IMR-90 (cell line): Measurements from ENCODE around the gene PPP1R9A. TPM values are rescaled to one million over a fixed set of nuclear protein-coding genes. Genes with fewer than 3 reads are reported as not detected.

Experiments
- ATAC-seq: fragments of 200-7000 bp; cut with Tn5 transposase; 2 replicates; pipeline ENCODE4 v1.9.1; 2020; ENCODE audit warnings: low read depth, mild to moderate bottlenecking, moderate library complexity
- BruUV-seq: library from RNA; stranded (reverse); fragments of 400-500 nt; replicated peaks from 2 replicates; lab custom pipeline; 2021; lab: Mats Ljungman, UMichigan
- CTCF ChIA-PET: fragments of 300-600 bp; formaldehyde crosslinking; extraction: SDS; loops from one replicate; lab custom pipeline; 2021; ENCODE audit warnings: antibody characterized with exemption; lab: Yijun Ruan, JAX
- POLR2A ChIA-PET: fragments of 300-600 bp; sonication (Branson Sonifier 250); formaldehyde crosslinking; loops from one replicate; lab custom pipeline; 2022; ENCODE audit warnings: antibody characterized with exemption; ENCODE audit not compliant: unreplicated experiment; lab: Charles Lee
- DNase-seq: peaks from one replicate; pipeline ENCODE4 v3.0.0; 2013
- H2AFZ ChIP-seq: replicated peaks from 2 replicates; pipeline ENCODE3; 2013; ENCODE audit warnings: low read length, mild to moderate bottlenecking; ENCODE audit not compliant: poor library complexity
- H2AK5ac ChIP-seq: 2 replicates; pipeline ENCODE4 v1.6.1; 2013; ENCODE audit warnings: low read depth, low read length, inconsistent platforms
- H2AK9ac ChIP-seq: replicated peaks from 2 replicates; pipeline ENCODE3; 2013; ENCODE audit warnings: mild to moderate bottlenecking, low read depth, low read length, moderate library complexity; ENCODE audit not compliant: poor library complexity
- H2BK120ac ChIP-seq: 2 replicates; pipeline ENCODE4 v1.6.1; 2013; ENCODE audit warnings: low read depth, low read length, inconsistent platforms
- H2BK15ac ChIP-seq: 3 replicates; pipeline ENCODE4 v1.6.1; 2013; ENCODE audit warnings: low read depth, low read length, inconsistent platforms
- H2BK20ac ChIP-seq: 2 replicates; pipeline ENCODE4 v1.6.1; 2013; ENCODE audit warnings: low read depth, mild to moderate bottlenecking, inconsistent platforms, low read length, moderate library complexity
- H2BK5ac ChIP-seq: 2 replicates; pipeline ENCODE4 v1.6.1; 2013; ENCODE audit warnings: mild to moderate bottlenecking, low read depth, low read length, inconsistent platforms; ENCODE audit not compliant: poor library complexity, severe bottlenecking
- H3K14ac ChIP-seq: replicated peaks from 2 replicates; pipeline ENCODE4 v1.6.1; 2013; ENCODE audit warnings: low read depth, low read length, inconsistent platforms
- H3K18ac ChIP-seq: 2 replicates; pipeline ENCODE4 v1.6.1; 2013; ENCODE audit warnings: low read depth, low read length, control low read depth
- H3K23ac ChIP-seq: 2 replicates; pipeline ENCODE4 v1.6.1; 2013; ENCODE audit warnings: low read depth, low read length, inconsistent platforms
- H3K27ac ChIP-seq: 2 replicates; pipeline ENCODE4 v1.5.1; 2013; ENCODE audit warnings: mild to moderate bottlenecking, control low read depth, low read length; ENCODE audit not compliant: insufficient read depth
- H3K27me3 ChIP-seq: 2 replicates; pipeline ENCODE4 v1.6.1; 2013; ENCODE audit warnings: low read length; ENCODE audit not compliant: control insufficient read depth, insufficient read depth
- H3K36me3 ChIP-seq: 2 replicates; pipeline ENCODE4 v1.6.1; 2013; ENCODE audit warnings: low read length, mixed read lengths; ENCODE audit not compliant: control insufficient read depth, insufficient read depth
- H3K4ac ChIP-seq: 2 replicates; pipeline ENCODE4 v1.6.1; 2013; ENCODE audit warnings: low read depth, low read length, inconsistent platforms
- H3K4me1 ChIP-seq: 2 replicates; pipeline ENCODE4 v1.6.1; 2013; ENCODE audit warnings: low read length, mixed read lengths; ENCODE audit not compliant: control insufficient read depth, insufficient read depth
- H3K4me2 ChIP-seq: 2 replicates; pipeline ENCODE4 v1.6.1; 2013; ENCODE audit warnings: low read depth, mild to moderate bottlenecking, control low read depth, low read length, moderate library complexity
- H3K4me3 ChIP-seq: 2 replicates; pipeline ENCODE4 v1.5.1; 2013; ENCODE audit warnings: low read depth, mild to moderate bottlenecking, control low read depth, low read length, moderate library complexity; ENCODE audit not compliant: insufficient read depth
- H3K56ac ChIP-seq: 2 replicates; pipeline ENCODE4 v1.6.1; 2013; ENCODE audit warnings: low read length, inconsistent platforms; ENCODE audit not compliant: insufficient read depth; ENCODE audit errors: extremely low read depth
- H3K79me1 ChIP-seq, 2 experiments: 2 replicates each; pipeline ENCODE4 v1.6.1; 2013; ENCODE audit warnings: low read length in 2 of 2, inconsistent platforms in 1 of 2, low read depth in 1 of 2
- H3K9ac ChIP-seq: 2 replicates; pipeline ENCODE4 v1.6.1; 2013; ENCODE audit warnings: low read depth, low read length, control low read depth
- H3K9me1 ChIP-seq: 2 replicates; pipeline ENCODE4 v1.6.1; 2013; ENCODE audit warnings: low read length, inconsistent platforms; ENCODE audit not compliant: insufficient read depth
- H3K9me3 ChIP-seq: 2 replicates; pipeline ENCODE4 v1.6.1; 2013; ENCODE audit warnings: low read length; ENCODE audit not compliant: control insufficient read depth, insufficient read depth
- H4K20me1 ChIP-seq: 2 replicates; pipeline ENCODE4 v1.6.1; 2013; ENCODE audit warnings: low read length, inconsistent platforms; ENCODE audit not compliant: insufficient read depth
- H4K5ac ChIP-seq: 2 replicates; pipeline ENCODE4 v1.6.1; 2013; ENCODE audit warnings: mild to moderate bottlenecking, low read depth, low read length, control low read depth
- H4K8ac ChIP-seq, 2 experiments: 2 replicates each; pipeline ENCODE4 v1.6.1; 2013; ENCODE audit warnings: low read depth in 2 of 2, low read length in 2 of 2, control low read depth in 1 of 2, inconsistent platforms in 1 of 2
- H4K91ac ChIP-seq: 2 replicates; pipeline ENCODE4 v1.6.1; 2013; ENCODE audit warnings: low read depth, low read length, inconsistent platforms; ENCODE audit not compliant: insufficient read depth
- BHLHE40 ChIP-seq: fragments of 150-350 bp; IDR thresholded peaks from 2 replicates; pipeline ENCODE4 v1.6.1; 2016; ENCODE audit warnings: mild to moderate bottlenecking, low read depth, low read length
- CEBPB ChIP-seq: IDR thresholded peaks from 2 replicates; pipeline ENCODE4 v1.6.1; 2012; ENCODE audit warnings: low read depth, low read length, improper control_type of control experiment
- FOS ChIP-seq: fragments of 150-350 bp; IDR thresholded peaks from 2 replicates; pipeline ENCODE4 v1.6.1; 2016; ENCODE audit warnings: low read depth, low read length
- MAFK ChIP-seq: IDR thresholded peaks from 2 replicates; pipeline ENCODE4 v1.6.1; 2012; ENCODE audit warnings: low read depth, low read length, improper control_type of control experiment
- MAZ ChIP-seq: IDR thresholded peaks from 2 replicates; pipeline ENCODE4 v1.6.1; 2012; ENCODE audit warnings: low read depth, mild to moderate bottlenecking, low read length, improper control_type of control experiment, moderate library complexity, borderline replicate concordance
- MXI1 ChIP-seq: IDR thresholded peaks from 2 replicates; pipeline ENCODE4 v1.6.1; 2012; ENCODE audit warnings: low read depth, mild to moderate bottlenecking, low read length, moderate library complexity, borderline replicate concordance
- NFE2L2 ChIP-seq: fragments of 150-350 bp; IDR thresholded peaks from 2 replicates; pipeline ENCODE4 v1.6.1; 2016; ENCODE audit warnings: low read depth, mild to moderate bottlenecking, low read length
- POLR2A ChIP-seq: IDR thresholded peaks from 2 replicates; pipeline ENCODE4 v1.6.1; 2012; ENCODE audit warnings: mild to moderate bottlenecking, low read depth, low read length
- RAD21 ChIP-seq: IDR thresholded peaks from 2 replicates; pipeline ENCODE4 v1.6.1; 2012; ENCODE audit warnings: low read length, improper control_type of control experiment
- RFX5 ChIP-seq: IDR thresholded peaks from 2 replicates; pipeline ENCODE4 v1.8.0; 2012; ENCODE audit warnings: low read depth, mild to moderate bottlenecking, low read length, moderate library complexity
- WGBS, 2 experiments: methylation state at CpG; one replicate each; pipeline versions ENCODE4 v1.1.5 to v1.1.7; 2013; ENCODE audit warnings: missing lambda C conversion rate in 2 of 2; ENCODE audit not compliant: insufficient read length in 1 of 2; ENCODE audit errors: extremely low coverage in 2 of 2; 5-methylcytosine and 5-hydroxymethylcytosine counted together
- dilution Hi-C: fragments of 300-500 bp; cut with HindIII; formaldehyde crosslinking; loops from one replicate; pipeline ENCODE4 v1.14.3; 2018; ENCODE audit warnings: low sequenced_read_pairs; ENCODE audit not compliant: unreplicated experiment
- in situ Hi-C: fragments of 300-500 bp; cut with MboI; formaldehyde crosslinking; loops from 3 replicates; pipeline ENCODE4 v1.14.3; 2019; ENCODE audit warnings: low sequenced_read_pairs, inconsistent platforms, mixed read lengths
- intact Hi-C: fragments of 100-400 bp; cut with micrococcal nuclease; formaldehyde crosslinking; loops from 2 replicates; pipeline ENCODE4 v1.10.0; 2022
- polyA plus RNA-seq, 3 experiments: library from polyadenylated mRNA; depleted of rRNA; stranded (reverse); fragments of >200 nt; gene quantifications; 2 replicates each; pipeline ENCODE4 v1.2.3, GENCODE V29; 2012; ENCODE audit warnings: low replicate concordance in 1 of 3
- total RNA-seq: library from RNA; depleted of rRNA; stranded (reverse); fragments of >200 nt; gene quantifications from 2 replicates; pipeline ENCODE4 v1.2.3, GENCODE V29; 2012
- TF ChIP-seq, protein P1 (sequence below): fragments of 150-350 bp; IDR thresholded peaks from 2 replicates; pipeline ENCODE4 v1.6.1; 2016; ENCODE audit warnings: low read depth, mild to moderate bottlenecking, low read length, moderate library complexity, borderline replicate concordance
- TF ChIP-seq, protein P2 (sequence below): conservative IDR thresholded peaks from 2 replicates; pipeline ENCODE4 v1.5.1; 2012; ENCODE audit warnings: mild to moderate bottlenecking, low read depth, low read length, improper control_type of control experiment

The PPP1R9A gene
- total and polyA plus RNA-seq, 2 of the 4 experiments (the other 2 are of a cell fraction) = not detected

- ChIA-PET POLR2A (no interaction called here), CTCF (no interaction called here)
- BruUV-seq = no TSS peak
Measured at GRCh38 chr7:94970085-94970576, 62.7 kb downstream of the PPP1R9A start.

More at GRCh38 chr7:94970085-94970576, 62.7 kb downstream of the PPP1R9A start:
- in situ Hi-C loops = no loop called here
- Histone ChIP-seq H3K9me1 (no peaks in the 10 kb centered on the region), H2BK15ac (no peak overlapping the region), H3K4ac (no peak overlapping the region), H4K91ac (no peak overlapping the region), H3K14ac (no peak overlapping the region), H3K4me3 (no peak overlapping the region), H2BK20ac (no peak overlapping the region), H4K8ac (no peak overlapping the region), H4K5ac (no peak overlapping the region), H3K27me3 (no peaks in the 10 kb centered on the region), H3K9me3 (no peaks in the 10 kb centered on the region), H2BK5ac (no peak overlapping the region), H3K4me1 (no peaks in the 10 kb centered on the region), H3K79me1 (no peaks in the 10 kb centered on the region), H3K23ac (no peak overlapping the region), H3K9ac (no peak overlapping the region), H3K27ac (no peak overlapping the region), H3K56ac (no peak overlapping the region), H2AFZ (no peak overlapping the region), H4K20me1 (no peaks in the 10 kb centered on the region), H2AK9ac (no peak overlapping the region), H3K4me2 (no peak overlapping the region), H3K36me3 (no peaks in the 10 kb centered on the region), H3K18ac (no peak overlapping the region), H2AK5ac (no peak overlapping the region), H2BK120ac (no peak overlapping the region)
- 82% methylated on average over 2 of the region's 7 CpGs; no CpG with 5 or more reads in 1 of the 2 experiments for WGBS, 2 experiments
- TF ChIP-seq MXI1 (no peak), POLR2A (no peak), FOS (no peak), RFX5 (no peak), MAFK (no peak), RAD21 (no peak), BHLHE40 (no peak), NFE2L2 (no peak), CEBPB (no peak), MAZ (no peak)
- TF ChIP-seq, protein P1, sequence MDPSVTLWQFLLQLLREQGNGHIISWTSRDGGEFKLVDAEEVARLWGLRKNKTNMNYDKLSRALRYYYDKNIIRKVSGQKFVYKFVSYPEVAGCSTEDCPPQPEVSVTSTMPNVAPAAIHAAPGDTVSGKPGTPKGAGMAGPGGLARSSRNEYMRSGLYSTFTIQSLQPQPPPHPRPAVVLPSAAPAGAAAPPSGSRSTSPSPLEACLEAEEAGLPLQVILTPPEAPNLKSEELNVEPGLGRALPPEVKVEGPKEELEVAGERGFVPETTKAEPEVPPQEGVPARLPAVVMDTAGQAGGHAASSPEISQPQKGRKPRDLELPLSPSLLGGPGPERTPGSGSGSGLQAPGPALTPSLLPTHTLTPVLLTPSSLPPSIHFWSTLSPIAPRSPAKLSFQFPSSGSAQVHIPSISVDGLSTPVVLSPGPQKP = no peak
- TF ChIP-seq, protein P2, sequence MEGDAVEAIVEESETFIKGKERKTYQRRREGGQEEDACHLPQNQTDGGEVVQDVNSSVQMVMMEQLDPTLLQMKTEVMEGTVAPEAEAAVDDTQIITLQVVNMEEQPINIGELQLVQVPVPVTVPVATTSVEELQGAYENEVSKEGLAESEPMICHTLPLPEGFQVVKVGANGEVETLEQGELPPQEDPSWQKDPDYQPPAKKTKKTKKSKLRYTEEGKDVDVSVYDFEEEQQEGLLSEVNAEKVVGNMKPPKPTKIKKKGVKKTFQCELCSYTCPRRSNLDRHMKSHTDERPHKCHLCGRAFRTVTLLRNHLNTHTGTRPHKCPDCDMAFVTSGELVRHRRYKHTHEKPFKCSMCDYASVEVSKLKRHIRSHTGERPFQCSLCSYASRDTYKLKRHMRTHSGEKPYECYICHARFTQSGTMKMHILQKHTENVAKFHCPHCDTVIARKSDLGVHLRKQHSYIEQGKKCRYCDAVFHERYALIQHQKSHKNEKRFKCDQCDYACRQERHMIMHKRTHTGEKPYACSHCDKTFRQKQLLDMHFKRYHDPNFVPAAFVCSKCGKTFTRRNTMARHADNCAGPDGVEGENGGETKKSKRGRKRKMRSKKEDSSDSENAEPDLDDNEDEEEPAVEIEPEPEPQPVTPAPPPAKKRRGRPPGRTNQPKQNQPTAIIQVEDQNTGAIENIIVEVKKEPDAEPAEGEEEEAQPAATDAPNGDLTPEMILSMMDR = no peak
- dilution Hi-C loops = no loop called here
- no peak for ATAC-seq
- intact Hi-C loops = no loop called here
- DNase-seq = no peak
